Measurements from ENCODE around the gene BSG. TPM values are rescaled to one million over a fixed set of nuclear protein-coding genes. Genes with fewer than 3 reads are reported as not detected.

Gene BSG
- total and polyA plus RNA-seq, 2 of the 4 experiments (the other 2 are of a cell fraction) = 130 to 698 TPM

GRCh38 chr19:566844-567243 lies 5.6 kb upstream of the BSG start:
- Histone ChIP-seq H3K9ac (ENCODE audit: low read depth, low read length) (no peak overlapping the region), H2BK5ac (ENCODE audit: low read depth, low read length, poor library complexity, severe bottlenecking) (no peak overlapping the region), H3K36me3 (ENCODE audit: control insufficient read depth, insufficient read depth, low read length) (no peaks in the 10 kb centered on the region), H2AFZ (replicated peaks; ENCODE audit: low read length, poor library complexity) (no peak overlapping the region), H3K4me1 (ENCODE audit: control insufficient read depth, insufficient read depth, low read length) (peaks cover 7% of the 10 kb centered on the region; the same call in 1 of the 2 replicates), H4K91ac (ENCODE audit: insufficient read depth, low read depth, low read length) (no peak overlapping the region), H2BK20ac (ENCODE audit: low read depth, low read length) (no peak overlapping the region), H3K18ac (ENCODE audit: low read depth, low read length) (no peak overlapping the region), H2BK15ac (ENCODE audit: low read depth, low read length) (no peak overlapping the region), H3K4me2 (ENCODE audit: low read depth, low read length) (no peak overlapping the region), H2AK5ac (ENCODE audit: low read depth, low read length) (no peak overlapping the region), H4K20me1 (ENCODE audit: insufficient read depth, low read length) (no peaks in the 10 kb centered on the region), H3K27ac (ENCODE audit: insufficient read depth, low read length) (no peak overlapping the region), H2BK120ac (ENCODE audit: low read depth, low read length) (no peak overlapping the region), H3K9me3 (ENCODE audit: control insufficient read depth, insufficient read depth, low read length) (no peaks in the 10 kb centered on the region), H3K9me1 (ENCODE audit: insufficient read depth, low read length) (0 out of 2 replicates have a peak, but pooled peaks cover 4% of the 10 kb centered on the region), H4K5ac (ENCODE audit: low read depth, low read length) (no peak overlapping the region), H3K79me1 (ENCODE audit: low read depth in 1 of 2, low read length in 2 of 2) (peaks cover 0 to 5% of the 10 kb centered on the region in 2 experiments; a peak in 1 of 4 replicates), H3K4ac (ENCODE audit: low read depth, low read length) (no peak overlapping the region), H3K23ac (ENCODE audit: low read depth, low read length) (no peak overlapping the region), H3K4me3 (ENCODE audit: insufficient read depth, low read depth, low read length) (no peak overlapping the region), H3K27me3 (ENCODE audit: control insufficient read depth, insufficient read depth, low read length) (no peaks in the 10 kb centered on the region), H2AK9ac (replicated peaks; ENCODE audit: low read depth, low read length, poor library complexity) (no peak overlapping the region), H3K14ac (replicated peaks; ENCODE audit: low read depth, low read length) (no peak overlapping the region), H3K56ac (ENCODE audit: extremely low read depth, insufficient read depth, low read length) (no peak overlapping the region), H4K8ac (ENCODE audit: low read depth in 2 of 2, low read length in 2 of 2) (no peak overlapping the region)
- no TSS peak for BruUV-seq (replicated peaks)
- no peak for ATAC-seq (ENCODE audit: low read depth)
- dilution Hi-C loops (cut with HindIII; ENCODE audit: low sequenced_read_pairs, unreplicated experiment) (no loop called here), in situ Hi-C loops (cut with MboI; ENCODE audit: low sequenced_read_pairs) (no loop called here), intact Hi-C loops (cut with micrococcal nuclease) (no loop called here)
- no peak for TF ChIP-seq CEBPB (IDR thresholded peaks at IDR 0.05; ENCODE audit: low read depth, low read length)
- no peak for TF ChIP-seq SMC3 (IDR thresholded peaks at IDR 0.05; ENCODE audit: low read depth, low read length)
- TF ChIP-seq NFE2L2 (IDR thresholded peaks at IDR 0.05; ENCODE audit: low read depth, low read length) = no peak
- no peak for TF ChIP-seq MAFK (IDR thresholded peaks at IDR 0.05; ENCODE audit: low read depth, low read length)
- TF ChIP-seq ELK1 (IDR thresholded peaks at IDR 0.05; ENCODE audit: borderline replicate concordance, low read depth, low read length) = no peak
- TF ChIP-seq MXI1 (IDR thresholded peaks at IDR 0.05; ENCODE audit: borderline replicate concordance, low read depth, low read length) = no peak
- TF ChIP-seq CTCF (conservative IDR thresholded peaks at IDR 0.05; ENCODE audit: low read depth, low read length) = no peak
- TF ChIP-seq MAZ (IDR thresholded peaks at IDR 0.05; ENCODE audit: borderline replicate concordance, low read depth, low read length) = no peak
- TF ChIP-seq RCOR1 (IDR thresholded peaks at IDR 0.05; ENCODE audit: insufficient replicate concordance, low read length) = no peak
- TF ChIP-seq POLR2A (IDR thresholded peaks at IDR 0.05; ENCODE audit: low read depth, low read length) = no peak
- no peak for TF ChIP-seq BHLHE40 (IDR thresholded peaks at IDR 0.05; ENCODE audit: low read depth, low read length)
- no peak for TF ChIP-seq CHD1 (IDR thresholded peaks at IDR 0.05; ENCODE audit: low read depth, low read length)
- TF ChIP-seq RAD21 (IDR thresholded peaks at IDR 0.05; ENCODE audit: low read length) = no peak
- no peak for TF ChIP-seq RFX5 (IDR thresholded peaks at IDR 0.05; ENCODE audit: low read depth, low read length)
- no peak for TF ChIP-seq USF2 (IDR thresholded peaks at IDR 0.05; ENCODE audit: low read depth, low read length)
- TF ChIP-seq FOS (IDR thresholded peaks at IDR 0.05; ENCODE audit: low read depth, low read length) = no peak
- no CpG with 5 or more reads among the region's 16 CpGs for WGBS, 2 experiments (ENCODE audit: extremely low coverage in 2 of 2, insufficient read length in 1 of 2)
- ChIA-PET CTCF (no interaction called here), POLR2A (ENCODE audit: unreplicated experiment) (no interaction called here)
- no peak for DNase-seq
